HT1080 (cell line): ENCODE data around the gene GPNMB. TPM values are rescaled to one million over a fixed set of nuclear protein-coding genes. Genes with fewer than 3 reads are reported as not detected.
"Not testable (repeated sequence)": the region's sequence is repeated elsewhere in the genome, so short reads cannot be mapped to it uniquely, and the experiment has no call there.

Source experiments
- DNase-seq: peaks from one replicate; pipeline ENCODE4 v3.0.0-alpha.2; 2015; ENCODE audit warnings: low read depth
- total RNA-seq: library from RNA; depleted of rRNA; stranded (reverse); fragments of >200 nt; shearing (Covaris generic); gene quantifications from 2 replicates; pipeline ENCODE4 v1.2.3, GENCODE V29; 2014; rRNA removed

The GPNMB gene
- total RNA-seq, 1 experiment from 2014 or later: 3.9 TPM

DNA sequence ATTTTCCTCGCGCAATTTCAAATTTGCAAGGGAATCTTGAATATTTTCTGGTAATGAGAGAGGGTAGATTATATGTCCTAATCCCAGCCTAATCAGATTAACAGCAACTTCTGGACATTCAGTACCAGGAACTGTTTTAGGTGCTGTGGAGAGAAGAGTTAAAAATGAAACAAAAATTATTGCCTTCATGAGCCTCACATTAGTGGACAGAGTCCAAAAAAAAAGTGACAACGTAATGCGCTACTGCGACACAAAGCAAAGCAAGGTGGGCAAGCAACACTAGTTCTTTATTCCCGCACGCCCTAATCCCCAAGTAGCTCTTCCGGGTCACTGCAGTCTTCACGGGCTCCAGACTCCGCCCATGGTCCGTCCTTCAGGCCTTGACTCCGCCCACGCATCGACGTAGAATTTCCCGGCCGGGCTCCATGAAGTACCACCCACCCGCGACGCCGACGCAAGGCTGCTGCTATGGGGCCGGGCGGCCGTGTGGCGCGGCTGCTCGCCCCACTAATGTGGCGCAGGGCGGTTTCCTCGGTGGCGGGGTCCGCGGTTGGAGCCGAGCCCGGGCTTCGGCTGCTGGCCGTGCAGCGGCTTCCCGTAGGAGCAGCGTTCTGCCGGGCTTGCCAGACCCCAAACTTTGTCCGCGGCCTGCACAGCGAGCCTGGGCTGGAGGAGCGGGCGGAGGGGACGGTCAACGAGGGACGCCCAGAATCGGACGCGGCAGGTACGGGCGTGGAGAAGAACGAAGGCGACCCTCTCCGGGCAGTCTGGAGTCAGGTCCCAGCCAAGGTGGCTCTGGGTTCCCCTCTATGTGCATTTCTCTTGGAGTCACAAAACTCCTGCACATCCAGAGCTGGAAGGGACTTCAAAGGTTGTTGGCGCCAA lies 52.6 kb downstream of the GPNMB start, which contains the start of gene MALSU1:
TSS of gene MALSU1 (plus strand) at position 455 of the 885 bp plus-strand sequence. CDS start at position 469, 14 bp downstream.
- peak; percentile 95 for DNase-seq

DNA sequence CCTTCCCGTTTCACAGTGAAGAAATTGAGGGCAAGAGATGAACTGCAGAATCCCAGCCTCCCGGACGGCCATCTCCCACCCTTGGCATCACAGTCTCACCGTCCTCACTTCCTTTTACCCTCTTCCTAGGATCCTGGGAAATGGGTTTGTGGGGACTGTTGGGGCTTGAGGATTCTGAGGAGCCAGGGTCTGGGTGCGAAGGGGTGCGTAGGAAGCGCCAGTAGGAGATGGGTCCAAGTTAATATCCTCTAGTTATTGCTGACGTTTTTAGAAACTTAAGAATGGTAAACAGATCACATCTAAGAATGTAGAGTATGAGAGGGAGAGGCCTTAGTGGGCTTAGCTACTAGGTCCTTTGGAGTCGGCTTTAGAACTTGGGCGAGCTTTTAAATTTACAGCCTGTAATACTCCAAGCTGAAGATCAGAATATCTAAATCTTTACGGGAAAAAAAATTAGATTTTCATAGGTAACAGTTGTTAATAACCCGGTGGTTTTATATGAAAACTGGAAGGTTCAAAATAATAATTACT lies 53.3 kb downstream of the GPNMB start:
- no peak for DNase-seq

DNA sequence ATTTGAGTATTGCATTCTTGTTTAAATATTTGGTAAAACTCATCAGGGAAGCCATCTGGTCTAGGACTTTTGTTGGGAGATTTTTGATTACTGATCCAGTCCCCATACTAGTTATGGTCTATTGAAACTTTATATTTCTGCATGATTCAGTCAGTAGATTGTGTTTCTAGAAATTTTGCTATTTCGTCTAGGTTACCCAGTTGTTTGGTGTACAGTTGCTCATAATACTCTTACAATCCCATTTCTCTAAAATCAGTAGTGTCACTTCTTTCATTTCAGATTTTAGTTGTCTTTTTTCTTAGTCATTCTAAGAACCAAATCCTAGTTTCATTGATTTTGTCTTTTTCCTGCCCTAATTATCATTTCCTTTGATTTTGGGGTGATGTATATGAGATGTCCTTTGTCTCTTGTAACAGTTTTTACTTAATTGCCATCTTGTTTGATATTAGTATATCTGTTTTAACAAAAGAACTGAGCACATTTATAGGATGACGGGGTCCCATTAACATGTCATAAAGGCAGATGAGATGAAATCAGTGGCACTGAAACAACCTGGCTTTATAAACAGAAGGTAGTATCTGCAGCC lies 60.5 kb downstream of the GPNMB start:
- DNase-seq: no peak

DNA sequence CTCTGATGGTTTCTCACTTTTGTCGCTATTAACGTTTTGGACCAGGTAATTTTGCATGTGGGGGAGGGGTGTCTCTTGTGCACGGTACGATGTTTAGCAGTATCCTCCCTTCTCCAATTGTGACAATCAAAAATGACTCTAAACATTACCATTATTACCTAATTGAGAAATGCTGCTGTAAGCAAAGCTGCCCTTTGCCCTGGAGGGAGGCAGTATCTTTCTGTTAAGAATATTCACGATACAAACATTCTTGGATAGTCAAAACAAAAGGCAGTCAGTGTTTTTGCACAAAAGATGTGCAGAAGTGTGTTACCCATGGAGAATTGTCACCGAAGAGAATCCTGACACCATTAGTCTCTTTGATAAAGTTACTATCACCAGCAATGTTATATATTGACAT lies 62.2 kb downstream of the GPNMB start:
- DNase-seq: no peak

DNA sequence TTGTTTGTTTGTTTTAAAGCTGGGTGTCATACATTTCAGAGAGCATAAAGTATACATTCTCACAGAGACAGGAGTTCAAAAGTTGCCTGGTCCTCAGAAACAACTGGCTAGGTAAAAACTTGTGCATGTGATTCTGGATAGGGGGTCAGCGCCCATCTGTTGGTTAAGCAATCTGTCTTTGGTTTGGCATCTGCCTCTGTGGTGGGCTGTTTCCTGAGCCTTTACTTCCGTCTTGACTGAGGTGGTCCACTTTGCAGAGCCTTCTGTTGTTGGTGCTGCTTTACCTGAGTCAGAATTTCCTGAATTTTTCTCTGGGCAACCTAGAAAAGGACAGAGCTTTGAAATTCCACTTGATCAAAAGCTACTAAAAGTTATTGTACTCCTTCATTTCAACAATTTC lies 65.6 kb downstream of the GPNMB start:
- DNase-seq: not testable (repeated sequence)

DNA sequence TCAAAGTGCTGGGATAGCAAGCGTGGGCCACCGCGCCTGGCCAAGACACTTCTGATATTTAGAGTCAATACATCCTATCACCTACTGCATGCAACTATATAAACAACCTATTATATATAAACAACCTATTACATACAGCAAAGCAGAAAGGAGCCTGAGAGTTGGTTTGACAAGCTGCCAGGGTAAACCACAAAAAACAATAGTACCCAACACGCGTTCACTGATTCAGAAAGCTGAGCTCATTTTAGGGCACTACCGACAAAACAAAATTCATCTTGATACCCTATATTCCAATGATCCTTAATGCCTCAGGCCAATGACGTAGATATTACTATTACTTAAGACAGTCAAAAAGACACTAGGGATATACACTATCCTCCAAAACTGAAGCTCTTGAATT lies 68.8 kb downstream of the GPNMB start:
- no peak for DNase-seq

Other genes starting within 250 kb of the GPNMB start
- gene HYCC1, start 232.6 kb upstream of the GPNMB start, total RNA-seq: 24.7 and 41.1 TPM in 2 replicates
- gene KLHL7, start 141.0 kb upstream of the GPNMB start, total RNA-seq: 21.4 and 25.6 TPM in 2 replicates
- gene NUP42, start 64.7 kb upstream of the GPNMB start, total RNA-seq: 60.0 and 62.0 TPM in 2 replicates
- 105 and 129 TPM in 2 replicates for gene MALSU1, start 52.6 kb downstream of the GPNMB start, total RNA-seq
- gene IGF2BP3, start 223.7 kb downstream of the GPNMB start, total RNA-seq: 39.5 and 44.1 TPM in 2 replicates